GM18867 (cell line): ENCODE measurements around the gene AFTPH.
A peak's percentile ranks its signal among the peaks of the same experiment; 100 is the strongest.

ENCODE experiments used
- ATAC-seq: cut with Tn5 transposase; IDR thresholded peaks from one replicate; pipeline ENCODE4 v1.9.1; 2021; ENCODE audit warnings: mild to moderate bottlenecking, moderate library complexity; ENCODE audit not compliant: unreplicated experiment

The AFTPH gene

GRCh38 chr2:64582774-64583340, 58.7 kb downstream of the AFTPH start:
- ATAC-seq: peak; percentile 89

DNA sequence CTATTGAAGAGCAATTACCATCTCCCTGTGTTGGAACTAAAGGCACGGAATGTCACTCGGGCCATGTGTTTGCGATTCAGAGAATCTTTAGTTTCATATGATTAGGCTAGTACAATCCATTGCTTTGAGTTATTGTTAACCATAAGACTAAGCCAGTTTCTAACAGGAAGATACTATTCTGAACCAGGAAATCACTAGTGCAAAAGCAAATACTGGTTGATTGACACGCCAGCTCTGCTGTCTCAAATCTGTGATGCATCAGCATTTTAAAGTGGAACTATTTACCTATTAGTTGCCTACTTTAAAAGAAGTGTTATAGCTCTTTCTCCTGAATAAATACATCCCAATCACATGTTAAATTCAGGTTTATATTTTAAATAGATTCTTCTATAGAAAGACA, 61.9 kb downstream of the AFTPH start:
- no peak for ATAC-seq

DNA sequence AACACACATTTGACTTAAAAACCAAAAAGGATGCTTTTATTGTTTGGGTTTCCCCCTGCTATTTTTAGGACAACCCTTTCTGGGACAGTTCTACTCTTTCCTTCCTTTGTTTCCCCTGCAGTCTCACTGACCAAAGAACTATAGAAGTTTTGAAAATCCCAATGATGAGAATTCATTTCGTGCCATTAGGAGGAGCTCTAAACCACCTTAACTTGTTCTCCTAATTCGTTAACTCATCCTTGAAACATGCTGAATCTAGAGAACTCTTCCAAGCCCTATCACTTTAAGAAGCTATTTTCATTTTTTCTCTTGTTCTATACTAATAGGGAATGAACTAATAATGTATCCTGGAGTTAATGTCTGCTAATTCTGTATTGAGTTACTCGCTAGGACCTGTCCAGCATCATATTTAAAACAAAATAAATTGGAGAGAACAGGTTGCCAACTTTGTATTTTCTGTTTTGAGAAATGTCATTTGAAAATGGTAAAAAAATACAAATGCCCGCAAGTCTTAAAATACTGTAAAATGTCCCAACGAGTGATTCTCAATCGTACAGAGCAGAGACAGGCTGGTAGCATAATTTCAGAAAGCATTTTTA, 62.9 kb downstream of the AFTPH start:
- ATAC-seq: no peak

DNA sequence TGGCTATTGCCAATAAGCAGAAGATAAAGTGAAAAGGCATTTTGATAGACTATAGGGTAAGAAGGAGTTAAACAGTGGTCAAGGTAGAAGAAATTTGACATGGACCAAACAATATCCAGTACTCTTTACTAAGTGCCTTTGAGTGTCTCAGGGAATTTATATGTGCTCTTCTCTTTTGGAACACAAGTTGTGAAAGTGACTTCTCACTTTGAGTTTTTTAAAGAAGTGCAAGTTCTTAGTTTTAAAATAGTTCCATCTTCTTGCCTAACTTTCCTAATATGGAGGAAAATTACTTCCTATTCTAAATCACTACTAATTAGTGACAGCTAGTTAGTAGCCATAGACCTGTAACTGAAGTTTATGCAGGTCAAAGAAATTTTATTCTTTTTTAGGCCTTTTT, 63.4 kb downstream of the AFTPH start:
- no peak for ATAC-seq

DNA sequence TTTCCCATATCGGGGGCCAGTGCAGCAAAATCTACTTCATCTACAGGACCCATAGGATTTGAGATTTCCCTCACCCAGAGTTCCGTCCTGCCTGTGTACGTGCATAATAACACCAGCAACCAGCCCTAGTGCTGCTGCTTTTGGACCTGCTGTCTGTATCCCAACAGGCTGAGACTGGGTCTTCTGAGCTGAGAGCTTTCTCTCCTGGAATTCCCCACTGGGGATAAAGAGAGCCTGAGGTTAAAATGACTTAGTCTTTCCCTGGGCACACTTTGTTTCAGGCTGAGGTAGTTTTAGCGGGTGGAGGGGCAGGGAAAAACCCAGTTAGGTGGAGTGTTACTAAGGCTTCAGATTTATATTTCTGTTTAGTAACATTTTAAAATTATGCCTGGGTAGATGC, 67.1 kb downstream of the AFTPH start:
- ATAC-seq: no peak

GRCh38 chr2:64593035-64593655, 69.0 kb downstream of the AFTPH start:
- ATAC-seq: no peak

- ATAC-seq: no peak
Measured at GRCh38 chr2:64594226-64594989, 70.3 kb downstream of the AFTPH start.

- ATAC-seq: no peak
Measured at GRCh38 chr2:64595397-64596176, 71.5 kb downstream of the AFTPH start.

GRCh38 chr2:64598226-64598625, 74.1 kb downstream of the AFTPH start:
- ATAC-seq: no peak

DNA sequence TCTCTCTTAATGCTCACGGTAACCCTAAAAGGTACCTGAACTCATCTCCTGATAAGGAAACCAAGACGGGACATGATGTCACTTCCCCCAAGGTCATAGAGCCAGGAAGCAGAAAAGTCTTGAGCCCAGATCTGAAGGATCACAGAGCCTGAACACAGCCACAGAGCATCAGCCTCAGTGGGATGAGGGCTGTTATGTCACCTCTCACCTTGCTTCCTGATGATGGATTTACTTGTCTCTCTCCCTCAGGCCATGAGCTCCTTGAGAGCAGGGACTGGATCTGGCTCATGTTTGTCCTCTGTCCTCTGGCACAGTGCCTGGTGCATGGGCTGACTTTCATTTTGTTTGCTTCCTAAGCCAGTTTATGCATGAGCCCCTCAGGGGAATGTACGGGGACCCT, 75.3 kb downstream of the AFTPH start:
- ATAC-seq: no peak

GRCh38 chr2:64601034-64601754, 77.1 kb downstream of the AFTPH start:
- no peak for ATAC-seq

GRCh38 chr2:64601785-64602391, 77.8 kb downstream of the AFTPH start:
- ATAC-seq: no peak

DNA sequence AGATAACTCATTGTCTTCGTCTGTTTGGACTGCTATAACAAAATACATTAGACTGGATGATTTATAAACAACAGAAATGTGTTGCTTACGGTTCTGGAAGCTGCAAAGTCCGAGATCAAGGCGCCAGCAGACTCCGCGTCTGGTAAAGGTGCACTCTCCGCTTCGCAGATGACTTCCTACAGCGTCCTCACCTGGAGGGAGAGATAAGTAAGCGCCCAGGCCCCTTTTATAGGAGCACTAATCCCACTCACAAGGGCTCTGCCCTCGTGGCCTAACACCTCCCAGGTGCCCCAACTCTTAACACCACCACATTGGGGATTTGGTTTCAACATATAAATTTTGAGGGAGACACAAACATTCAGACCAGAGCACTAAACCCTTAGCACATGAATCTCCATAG, 78.3 kb downstream of the AFTPH start:
- no peak for ATAC-seq

DNA sequence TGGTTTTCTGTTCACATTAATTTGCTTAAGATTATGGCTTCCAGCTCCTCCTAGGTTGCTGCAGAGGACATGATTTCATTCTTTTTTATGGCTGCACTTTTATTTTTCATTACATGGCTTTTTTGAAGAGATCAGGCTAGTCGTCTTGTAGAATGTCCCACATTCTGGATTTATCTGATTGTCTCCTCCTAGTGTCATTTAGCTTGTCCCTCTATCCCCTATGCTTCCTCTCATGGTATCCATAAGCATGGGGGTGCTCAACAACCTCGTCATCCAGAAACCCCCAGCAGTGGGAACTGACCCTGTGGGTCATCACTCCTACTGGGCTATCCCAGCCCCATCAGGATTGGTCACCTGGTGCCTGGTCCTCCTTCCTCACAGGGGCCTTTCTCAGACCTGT, 80.0 kb downstream of the AFTPH start:
- ATAC-seq: no peak

GRCh38 chr2:64605026-64605471, 80.9 kb downstream of the AFTPH start:
- ATAC-seq: no peak

DNA sequence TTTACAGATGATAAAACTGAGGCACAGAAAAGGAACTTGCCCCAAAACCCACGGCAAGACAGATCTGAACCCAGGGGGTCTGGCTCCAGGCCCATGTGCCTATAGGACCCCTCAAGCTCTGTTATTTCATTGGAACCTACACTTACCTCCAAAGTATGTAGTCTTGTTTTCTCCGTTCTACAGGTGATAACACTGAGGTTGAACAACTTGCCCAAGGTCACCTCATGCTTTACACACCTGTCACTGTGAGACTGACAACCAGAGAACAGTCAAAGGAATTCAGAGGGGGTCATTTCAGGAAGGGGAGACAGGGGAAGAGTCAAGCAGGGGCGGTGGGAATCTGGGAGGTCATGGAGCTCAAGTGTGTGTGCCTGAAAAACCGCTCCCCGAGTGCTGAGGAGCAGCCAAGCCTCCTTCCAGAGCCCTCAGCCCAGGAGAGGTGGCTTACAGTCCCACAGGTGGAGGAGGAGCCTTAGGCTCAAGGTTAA, 81.9 kb downstream of the AFTPH start:
- ATAC-seq: no peak

DNA sequence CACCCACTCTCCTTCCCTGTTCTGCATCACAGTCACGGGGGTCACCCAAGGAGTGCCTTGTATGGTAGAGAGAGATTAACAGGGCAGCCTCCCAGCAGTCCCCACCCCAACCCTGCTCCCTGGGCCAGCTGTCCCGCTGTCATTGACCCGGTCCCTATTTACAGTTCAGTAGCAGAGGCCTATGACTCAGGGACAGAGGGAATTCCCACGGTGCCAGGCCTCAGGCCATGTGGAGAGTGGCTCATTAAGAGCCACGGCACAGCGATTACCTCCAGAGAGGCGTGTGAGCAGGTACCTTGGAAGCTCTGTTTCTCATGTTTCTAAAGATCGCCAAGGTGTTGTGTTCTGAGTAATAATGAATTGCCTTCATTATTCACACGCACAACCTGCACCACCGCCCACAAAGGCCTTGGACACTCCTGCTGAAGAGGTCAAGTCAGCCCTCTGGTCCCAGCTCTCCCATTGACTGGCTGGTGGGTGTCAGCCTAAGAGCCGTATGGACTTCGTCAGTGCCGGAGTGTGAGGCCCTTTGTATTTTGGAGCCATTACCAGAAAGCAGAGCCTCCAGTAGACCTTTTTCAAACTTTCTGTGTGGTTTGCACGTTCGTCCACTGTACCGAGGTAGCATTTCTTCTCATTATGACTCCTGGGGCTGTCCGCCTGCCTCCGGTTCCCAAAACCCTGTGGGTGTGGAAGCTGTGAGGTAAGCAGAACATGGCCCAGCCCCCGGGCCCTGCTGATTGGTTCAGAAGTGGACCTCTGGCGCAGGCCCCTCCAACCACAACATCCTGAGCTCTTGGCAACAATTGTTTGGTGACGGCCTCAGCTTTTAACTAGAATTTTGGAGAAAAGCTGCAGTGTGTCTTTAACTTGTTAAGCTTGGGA, 82.6 kb downstream of the AFTPH start:
- ATAC-seq: peak; percentile 88

GRCh38 chr2:64607381-64608304, 83.5 kb downstream of the AFTPH start:
- ATAC-seq: no peak
